PC-9 (cell line): ENCODE data around the gene ZNF282. TPM values are rescaled to one million over a fixed set of nuclear protein-coding genes. Genes with fewer than 3 reads are reported as not detected.

Experiments used
- BruUV-seq: library from RNA; stranded (reverse); fragments of 400-500 nt; replicated peaks from 2 replicates; lab custom pipeline; 2021; lab: Mats Ljungman, UMichigan
- CTCF ChIA-PET: fragments of 300-600 bp; sonication (Branson Sonifier 250); formaldehyde crosslinking; loops from one replicate; lab custom pipeline; 2022; ENCODE audit warnings: antibody characterized with exemption; lab: Charles Lee
- POLR2A ChIA-PET: fragments of 300-600 bp; sonication (Branson Sonifier 250); formaldehyde crosslinking; loops from one replicate; lab custom pipeline; 2022; ENCODE audit warnings: antibody characterized with exemption; ENCODE audit not compliant: unreplicated experiment; lab: Charles Lee
- DNase-seq, 2 experiments: peaks; one replicate each; pipeline versions ENCODE4 v3.0.0 to v3.0.0-alpha.2; 2015 to 2022; ENCODE audit warnings: mixed read lengths in 1 of 2
- H2AFZ ChIP-seq: fragments of 200-600 bp; sonication (generic); 2 replicates; pipeline ENCODE4 v1.8.1; 2017; ENCODE audit warnings: antibody characterized with exemption
- H3F3A ChIP-seq: fragments of 200-600 bp; sonication (generic); 2 replicates; pipeline ENCODE4 v1.8.1; 2017; ENCODE audit warnings: antibody characterized with exemption, mild to moderate bottlenecking, low read depth; ENCODE audit not compliant: insufficient read depth
- H3K27ac ChIP-seq: fragments of 200-600 bp; sonication (generic); 2 replicates; pipeline ENCODE4 v1.6.1; 2016; ENCODE audit warnings: mixed run types
- H3K27me3 ChIP-seq: fragments of 200-600 bp; sonication (generic); 2 replicates; pipeline ENCODE4 v1.6.1; 2016; ENCODE audit warnings: low read depth, mixed run types; ENCODE audit not compliant: insufficient read depth
- H3K36me3 ChIP-seq: fragments of 200-600 bp; sonication (generic); 2 replicates; pipeline ENCODE4 v1.6.1; 2016; ENCODE audit warnings: low read depth, mixed run types
- H3K4me1 ChIP-seq: fragments of 200-600 bp; sonication (generic); replicated peaks from 2 replicates; pipeline ENCODE4 v1.6.1; 2016; ENCODE audit warnings: mixed run types; ENCODE audit not compliant: insufficient read depth
- H3K4me2 ChIP-seq: fragments of 200-600 bp; sonication (generic); 2 replicates; pipeline ENCODE4 v1.6.1; 2017; ENCODE audit warnings: mixed run types
- H3K4me3 ChIP-seq: fragments of 200-600 bp; sonication (generic); 2 replicates; pipeline ENCODE4 v1.6.1; 2016; ENCODE audit warnings: mixed run types
- H3K79me2 ChIP-seq: fragments of 200-600 bp; sonication (generic); 2 replicates; pipeline ENCODE4 v1.6.1; 2017; ENCODE audit warnings: low read depth, mixed run types
- H3K9me2 ChIP-seq: fragments of 200-600 bp; sonication (generic); 2 replicates; pipeline ENCODE4 v1.8.1; 2017; ENCODE audit warnings: mild to moderate bottlenecking; ENCODE audit not compliant: insufficient read depth
- H3K9me3 ChIP-seq: fragments of 200-600 bp; sonication (generic); 2 replicates; pipeline ENCODE4 v1.8.1; 2016; ENCODE audit warnings: low read depth; ENCODE audit not compliant: insufficient read depth
- H4K20me1 ChIP-seq: fragments of 200-600 bp; sonication (generic); 2 replicates; pipeline ENCODE4 v1.8.1; 2017; ENCODE audit not compliant: insufficient read depth
- EZH2 ChIP-seq: fragments of 200-600 bp; sonication (generic); IDR thresholded peaks from 2 replicates; pipeline ENCODE4 v1.8.0; 2017; ENCODE audit warnings: antibody characterized with exemption, low read depth
- intact Hi-C: fragments of 100-400 bp; cut with micrococcal nuclease; formaldehyde crosslinking; loops from one replicate; pipeline ENCODE4 v1.10.0; 2022; ENCODE audit not compliant: unreplicated experiment
- total RNA-seq: library from RNA; stranded (reverse); gene quantifications from 2 replicates; pipeline ENCODE4 v1.2.3, GENCODE V29; 2021
- TF ChIP-seq, protein P1 (sequence below): fragments of 200-600 bp; sonication (generic); conservative IDR thresholded peaks from 2 replicates; pipeline ENCODE4 v1.6.1; 2017; ENCODE audit warnings: mixed run types, antibody characterized with exemption, mild to moderate bottlenecking, moderate library complexity

Gene ZNF282
- total RNA-seq, 1 experiment from 2014 or later = 35.9 TPM

- no peak for DNase-seq
- Histone ChIP-seq H3K9me3 (no peaks in the 10 kb centered on the region), H2AFZ (no peak overlapping the region), H3F3A (peaks cover 5% of the 10 kb centered on the region; the same call in 1 of the 2 replicates), H3K4me3 (no peak overlapping the region), H4K20me1 (no peaks in the 10 kb centered on the region), H3K79me2 (no peaks in the 10 kb centered on the region; the same call in 1 of the 2 replicates), H3K4me2 (no peak overlapping the region), H3K27me3 (no peaks in the 10 kb centered on the region), H3K36me3 (peaks cover 29% of the 10 kb centered on the region), H3K27ac (no peak overlapping the region), H3K4me1 (no peaks in the 10 kb centered on the region), H3K9me2 (no peaks in the 10 kb centered on the region)
- BruUV-seq = no TSS peak
- intact Hi-C loops = no loop called here
- TF ChIP-seq, protein P1, sequence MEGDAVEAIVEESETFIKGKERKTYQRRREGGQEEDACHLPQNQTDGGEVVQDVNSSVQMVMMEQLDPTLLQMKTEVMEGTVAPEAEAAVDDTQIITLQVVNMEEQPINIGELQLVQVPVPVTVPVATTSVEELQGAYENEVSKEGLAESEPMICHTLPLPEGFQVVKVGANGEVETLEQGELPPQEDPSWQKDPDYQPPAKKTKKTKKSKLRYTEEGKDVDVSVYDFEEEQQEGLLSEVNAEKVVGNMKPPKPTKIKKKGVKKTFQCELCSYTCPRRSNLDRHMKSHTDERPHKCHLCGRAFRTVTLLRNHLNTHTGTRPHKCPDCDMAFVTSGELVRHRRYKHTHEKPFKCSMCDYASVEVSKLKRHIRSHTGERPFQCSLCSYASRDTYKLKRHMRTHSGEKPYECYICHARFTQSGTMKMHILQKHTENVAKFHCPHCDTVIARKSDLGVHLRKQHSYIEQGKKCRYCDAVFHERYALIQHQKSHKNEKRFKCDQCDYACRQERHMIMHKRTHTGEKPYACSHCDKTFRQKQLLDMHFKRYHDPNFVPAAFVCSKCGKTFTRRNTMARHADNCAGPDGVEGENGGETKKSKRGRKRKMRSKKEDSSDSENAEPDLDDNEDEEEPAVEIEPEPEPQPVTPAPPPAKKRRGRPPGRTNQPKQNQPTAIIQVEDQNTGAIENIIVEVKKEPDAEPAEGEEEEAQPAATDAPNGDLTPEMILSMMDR = no peak
- TF ChIP-seq EZH2 = no peak
- CTCF ChIA-PET = no interaction called here
- POLR2A ChIA-PET = no interaction called here
Measured at GRCh38 chr7:149220534-149220933, 25.2 kb downstream of the ZNF282 start.

- no peak overlapping the region for H2AFZ ChIP-seq
- intact Hi-C loops = no loop called here
- CTCF ChIA-PET = interaction anchor here (0.6 kb wide), 1 partner anchor 12 kb away, joined by 6 read pairs; no protein-coding TSS in a partner anchor
- no peaks in the 10 kb centered on the region for H3K79me2 ChIP-seq
- BruUV-seq = no TSS peak
- H3F3A ChIP-seq = peaks cover 16% of the 10 kb centered on the region
- no peaks in the 10 kb centered on the region for H3K9me2 ChIP-seq
- no peak overlapping the region for H3K4me3 ChIP-seq
- DNase-seq = no peak
- POLR2A ChIA-PET = no interaction called here
- TF ChIP-seq, protein P1 = no peak
- TF ChIP-seq EZH2 = no peak
- no peaks in the 10 kb centered on the region for H3K27me3 ChIP-seq
- H4K20me1 ChIP-seq = no peaks in the 10 kb centered on the region
- H3K4me1 ChIP-seq = 0 out of 2 replicates have a peak, but pooled peaks cover 6% of the 10 kb centered on the region
- H3K36me3 ChIP-seq = peaks cover 9% of the 10 kb centered on the region
- H3K9me3 ChIP-seq = no peaks in the 10 kb centered on the region
- H3K27ac ChIP-seq = no peak overlapping the region
- H3K4me2 ChIP-seq = no peak overlapping the region
Measured at GRCh38 chr7:149223176-149223575, 27.8 kb downstream of the ZNF282 start.

DNA sequence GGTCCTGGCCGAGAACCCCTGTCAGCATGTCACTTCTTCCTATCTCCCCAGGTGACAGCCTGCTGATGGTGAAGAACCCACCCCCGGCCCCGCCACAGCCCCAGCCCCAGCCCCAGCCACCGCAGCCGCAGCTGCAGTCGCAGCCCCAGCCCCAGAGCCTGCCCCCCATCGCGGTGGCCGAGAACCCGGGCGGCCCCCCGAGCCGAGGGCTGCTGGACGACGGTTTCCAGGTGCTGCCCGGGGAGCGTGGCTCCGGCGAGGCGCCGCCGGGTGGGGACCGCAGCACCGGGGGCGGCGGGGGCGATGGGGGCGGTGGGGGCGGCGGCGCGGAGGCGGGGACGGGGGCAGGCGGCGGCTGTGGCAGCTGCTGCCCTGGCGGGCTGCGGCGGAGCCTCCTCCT, 28.4 kb downstream of the ZNF282 start:
- Histone ChIP-seq H3K4me2 (no peak overlapping the region), H3K36me3 (peaks cover 5% of the 10 kb centered on the region), H3F3A (peaks cover 22% of the 10 kb centered on the region), H3K9me3 (no peaks in the 10 kb centered on the region), H3K4me3 (no peak overlapping the region), H4K20me1 (no peaks in the 10 kb centered on the region), H3K27me3 (no peaks in the 10 kb centered on the region), H3K79me2 (no peaks in the 10 kb centered on the region), H2AFZ (no peak overlapping the region), H3K9me2 (no peaks in the 10 kb centered on the region), H3K27ac (no peak overlapping the region), H3K4me1 (0 out of 2 replicates have a peak, but pooled peaks cover 6% of the 10 kb centered on the region)
- intact Hi-C loops = no loop called here
- ChIA-PET POLR2A (no interaction called here), CTCF (no interaction called here)
- no TSS peak for BruUV-seq
- TF ChIP-seq EZH2 = no peak
- TF ChIP-seq, protein P1 = no peak
- no peak for DNase-seq
